GM18867 (cell line): Measurements from ENCODE around the gene TYW3.

ENCODE experiments used
- ATAC-seq: cut with Tn5 transposase; IDR thresholded peaks from one replicate; pipeline ENCODE4 v1.9.1; 2021; ENCODE audit warnings: mild to moderate bottlenecking, moderate library complexity; ENCODE audit not compliant: unreplicated experiment

TYW3 gene

DNA sequence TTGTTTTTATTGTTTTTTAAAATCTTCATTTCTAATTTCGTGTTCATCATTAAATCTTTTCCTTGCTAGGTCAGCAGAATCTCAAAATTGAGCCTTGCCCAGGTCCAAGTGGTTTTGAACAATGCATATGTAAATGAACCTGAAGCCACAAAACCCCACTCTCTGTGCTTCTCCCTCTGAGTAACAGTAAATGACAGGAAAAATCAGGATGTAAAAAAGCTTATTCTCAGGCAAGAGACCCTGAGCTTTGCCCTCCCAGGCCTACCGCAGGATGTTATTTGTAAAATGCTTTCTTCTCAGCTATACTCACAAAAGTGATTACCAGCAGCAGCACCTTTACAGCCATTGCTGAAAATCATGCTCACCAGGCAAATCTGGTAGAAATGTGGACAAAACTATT, 47.6 kb downstream of the TYW3 start:
- ATAC-seq, result no peak

- ATAC-seq, result no peak
Measured at GRCh38 chr1:74785944-74786343, 53.0 kb downstream of the TYW3 start.

DNA sequence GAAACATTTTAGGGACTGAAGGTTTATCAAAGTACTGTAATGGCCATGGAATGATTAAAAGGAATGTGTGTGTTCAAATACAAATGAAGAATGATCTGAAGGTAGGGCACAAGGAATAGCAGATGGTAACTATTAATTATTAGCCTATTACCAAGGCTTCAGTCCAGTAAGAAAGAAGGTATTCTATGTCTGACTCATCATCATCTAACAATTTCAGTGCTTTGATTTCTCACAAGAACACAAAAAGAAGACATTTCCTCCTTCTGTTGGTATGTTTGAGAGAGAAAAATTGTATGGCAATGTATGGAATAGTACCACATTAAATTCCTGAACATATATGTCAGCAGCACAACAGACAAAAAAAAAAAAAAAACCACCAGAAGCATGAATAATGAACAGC, 57.5 kb downstream of the TYW3 start:
- ATAC-seq, result no peak

DNA sequence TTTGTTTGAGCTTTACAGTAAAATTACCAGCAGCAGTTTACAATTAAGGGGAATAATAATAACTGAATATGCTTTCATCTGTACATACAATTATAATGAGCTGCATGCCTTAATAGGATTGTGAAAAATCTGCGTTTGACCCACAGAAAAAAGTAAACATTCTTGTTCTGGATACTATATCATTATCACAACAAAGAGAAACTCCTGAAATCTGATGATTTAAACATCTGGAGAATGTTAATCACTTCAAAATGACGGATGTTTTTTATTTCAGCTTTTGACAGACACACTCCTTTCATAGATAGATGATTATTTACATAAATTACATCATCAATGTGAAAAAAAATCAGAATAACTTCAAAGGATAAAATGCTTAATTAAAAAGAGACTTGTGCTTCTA, 58.5 kb downstream of the TYW3 start:
- ATAC-seq, result no peak

DNA sequence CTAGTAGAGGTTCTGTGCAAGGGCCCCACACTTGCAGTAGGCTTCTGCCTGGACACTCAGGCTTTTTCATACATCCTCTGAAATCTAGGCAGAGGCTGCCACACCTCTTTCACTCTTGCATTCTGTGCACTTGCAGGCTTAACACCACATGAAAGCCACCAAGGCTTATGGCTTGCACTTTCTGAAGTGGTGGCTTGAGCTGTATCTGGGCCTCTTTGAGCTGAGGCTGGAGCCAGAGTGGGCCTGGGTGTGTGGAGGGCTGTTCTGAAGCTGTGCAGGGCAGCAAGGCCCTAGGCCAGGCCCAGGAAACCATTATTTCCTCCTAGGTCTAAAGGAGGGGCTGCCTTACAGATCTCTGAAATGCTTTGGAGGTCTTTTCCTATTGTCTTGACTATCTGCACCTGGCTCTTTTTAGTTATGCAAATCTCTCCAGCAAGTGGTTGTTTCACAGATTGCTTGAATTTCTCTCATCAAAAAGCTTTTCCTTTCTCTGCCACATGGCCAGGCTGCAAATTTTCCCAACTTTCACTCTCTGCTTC, 66.2 kb downstream of the TYW3 start:
- ATAC-seq, result no peak

DNA sequence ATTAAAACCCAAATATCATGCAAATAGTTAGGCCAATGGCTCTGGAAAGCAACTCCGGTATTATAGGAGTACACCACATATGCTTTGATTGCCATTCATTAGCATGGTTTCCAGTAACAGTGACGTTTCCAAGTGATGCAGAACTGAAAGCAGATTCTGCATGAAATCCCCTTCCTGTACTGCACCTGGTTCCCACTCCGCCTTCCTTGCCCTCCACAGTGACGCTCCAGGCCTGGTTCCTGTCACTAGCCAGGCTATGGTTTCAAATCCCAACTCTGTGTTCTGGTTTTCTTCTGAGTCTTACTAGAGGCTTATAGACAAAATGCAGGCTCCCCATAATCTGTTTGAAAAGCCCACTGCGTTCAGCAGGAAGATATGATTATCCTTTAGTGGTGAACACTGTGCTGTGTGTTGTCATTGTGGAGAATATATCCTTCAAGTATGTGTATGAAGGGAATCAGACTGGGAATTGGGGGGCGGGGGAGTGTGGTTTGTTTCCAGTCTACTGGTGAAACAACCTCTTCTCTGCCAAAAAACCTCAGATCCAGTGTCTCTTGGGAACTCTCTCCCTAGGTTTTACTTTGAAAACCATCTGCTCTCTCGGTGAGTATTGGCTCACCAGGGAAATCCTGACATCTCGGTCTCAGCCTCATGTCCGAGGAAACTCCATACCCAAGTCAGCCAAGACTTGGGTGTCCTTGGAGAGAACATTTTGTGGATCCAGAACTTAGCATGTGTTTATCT, 78.7 kb downstream of the TYW3 start:
- peak; percentile 63 for ATAC-seq

GRCh38 chr1:74812180-74812541, 79.2 kb downstream of the TYW3 start:
- peak; percentile 96 for ATAC-seq
